Esophagus muscularis mucosa (tissue), 3 donors: ENCODE results near the gene NINJ2.

Source experiments
- CTCF ChIP-seq, 3 experiments: fragments of 200-600 bp in 2 of 3; fragments of 450-650 bp in 1 of 3; sonication (generic) in 2 of 3; IDR thresholded peaks; one replicate each; pipeline ENCODE4 v1.5.1; 2017 to 2019; ENCODE audit warnings: antibody characterized with exemption in 3 of 3, mild to moderate bottlenecking in 2 of 3, moderate library complexity in 1 of 3
- POLR2A ChIP-seq: fragments of 450-650 bp; IDR thresholded peaks from one replicate; pipeline ENCODE4 v1.6.1; 2017; ENCODE audit warnings: antibody characterized with exemption, moderate library complexity, mild to moderate bottlenecking, low read depth

GRCh38 chr12:646442-647384, 16.5 kb downstream of the NINJ2 start:
- TF ChIP-seq POLR2A = no peak
- no peak for TF ChIP-seq CTCF (IDR thresholded peaks at IDR 0.05)
